H1 (cell line): Measurements from ENCODE around the gene CTTNBP2. TPM values are rescaled to one million over a fixed set of nuclear protein-coding genes. Genes with fewer than 3 reads are reported as not detected.

Experiments
- CHD1 ChIP-seq: IDR thresholded peaks from 2 replicates; pipeline ENCODE4 v1.6.1; 2012; ENCODE audit warnings: low read depth, low read length, improper control_type of control experiment
- CTBP2 ChIP-seq: IDR thresholded peaks from 2 replicates; pipeline ENCODE4 v1.7.0; 2011; ENCODE audit warnings: borderline replicate concordance, mild to moderate bottlenecking, moderate library complexity, mixed read lengths, low read length; ENCODE audit not compliant: insufficient read depth, insufficient read length
- EP300 ChIP-seq, 2 experiments: IDR thresholded peaks; 1 replicate in 1 of 2; 2 replicates in 1 of 2; pipeline ENCODE4 v1.6.1; 2011 to 2012; ENCODE audit warnings: low read depth in 2 of 2, low read length in 2 of 2, mild to moderate bottlenecking in 2 of 2, borderline replicate concordance in 1 of 2, inconsistent platforms in 1 of 2, moderate library complexity in 1 of 2
- FOSL1 ChIP-seq: IDR thresholded peaks from 2 replicates; pipeline ENCODE4 v1.6.1; 2011; ENCODE audit warnings: mild to moderate bottlenecking, low read depth, low read length, moderate library complexity; ENCODE audit not compliant: insufficient read depth
- NANOG ChIP-seq: IDR thresholded peaks from 2 replicates; pipeline ENCODE4 v1.6.1; 2011; ENCODE audit warnings: low read length, low read depth, mild to moderate bottlenecking, inconsistent platforms; ENCODE audit not compliant: insufficient read depth, poor library complexity, severe bottlenecking
- TAF1 ChIP-seq: IDR thresholded peaks from 2 replicates; pipeline ENCODE4 v1.6.1; 2011; ENCODE audit warnings: mild to moderate bottlenecking, low read depth, low read length
- polyA plus RNA-seq, 7 experiments: library from polyadenylated mRNA; depleted of rRNA in 3 of 7; stranded (reverse) in 5 of 7; unstranded in 2 of 7; fragments of >200 nt in 5 of 7; fragments of 200-250 nt in 2 of 7; gene quantifications; 1 replicate in 5 of 7; 2 replicates in 1 of 7; 4 replicates in 1 of 7; pipeline versions ENCODE4 v1.2.1 to v1.2.3, GENCODE V29; 2011 to 2013; ENCODE audit warnings: missing spikeins in 2 of 7, mixed read lengths in 2 of 7
- total RNA-seq: library from RNA; stranded (reverse); fragmentation: NEBNext Ultra II Directional; extraction: Animal tissue kit (Norgen Biotek cat#: 25700); gene quantifications from 2 replicates; pipeline ENCODE4 v1.2.1, GENCODE V29; 2021

The CTTNBP2 gene
- total and polyA plus RNA-seq, 2 of the 8 experiments (the other 6 are each of a cell fraction or from before 2014, with no cell fraction given): 15.3 to 35.1 TPM

GRCh38 chr7:117819558-117819957, 53.7 kb downstream of the CTTNBP2 start (continued):
- TF ChIP-seq CTBP2 (no peak), TAF1 (no peak), FOSL1 (no peak), EP300 (IDR thresholded peaks at IDR 0.05; ENCODE audit: borderline replicate concordance in 1 of 2, low read depth in 2 of 2, low read length in 2 of 2) (no peak), CHD1 (no peak), NANOG (no peak)
